HepG2 (cell line): Measurements from ENCODE around the gene FAM171A2. TPM values are rescaled to one million over a fixed set of nuclear protein-coding genes. Genes with fewer than 3 reads are reported as not detected.
A peak's percentile ranks its signal among the peaks of the same experiment; 100 is the strongest.

Experiments used
- CHD4 ChIP-seq: fragments of 200-600 bp; sonication (generic); IDR thresholded peaks from 2 replicates; pipeline ENCODE4 v1.7.0; 2017; ENCODE audit warnings: mild to moderate bottlenecking, low read length, borderline replicate concordance
- HDAC1 ChIP-seq: sonication (generic); formaldehyde crosslinking; IDR thresholded peaks from 2 replicates; pipeline ENCODE4 v1.5.1; 2020; ENCODE audit warnings: mild to moderate bottlenecking, missing genetic modification reagents
- HOXA7 ChIP-seq: sonication (generic); formaldehyde crosslinking; IDR thresholded peaks from 2 replicates; pipeline ENCODE4 v1.8.1; 2022; ENCODE audit warnings: mild to moderate bottlenecking, missing genetic modification reagents, moderate library complexity
- KLF16 ChIP-seq, 2 experiments: sonication (generic) in 1 of 2; formaldehyde crosslinking in 1 of 2; IDR thresholded peaks; 2 replicates each; pipeline versions ENCODE4 v1.6.1 to v1.8.0; 2016 to 2023; ENCODE audit warnings: missing genetic modification reagents in 2 of 2, missing compliant biosample characterization in 1 of 2
- NFE2L2 ChIP-seq: fragments of 150-350 bp; IDR thresholded peaks from 2 replicates; pipeline ENCODE4 v1.6.1; 2014; ENCODE audit warnings: low read length
- NR2F6 ChIP-seq, 2 experiments: IDR thresholded peaks; 2 replicates each; pipeline ENCODE4 v1.6.1; 2016; ENCODE audit warnings: antibody characterized with exemption in 1 of 2, mild to moderate bottlenecking in 1 of 2
- SALL2 ChIP-seq: sonication (generic); formaldehyde crosslinking; IDR thresholded peaks from 2 replicates; pipeline ENCODE4 v1.8.1; 2023; ENCODE audit warnings: mild to moderate bottlenecking, missing genetic modification reagents, inconsistent platforms
- SKI ChIP-seq: fragments of 450-650 bp; IDR thresholded peaks from one replicate; pipeline ENCODE4 v1.6.1; 2018; ENCODE audit warnings: mild to moderate bottlenecking; ENCODE audit not compliant: partially characterized antibody
- ZNF256 ChIP-seq: sonication (generic); formaldehyde crosslinking; conservative IDR thresholded peaks from 2 replicates; pipeline ENCODE4 v1.4.0; 2020; ENCODE audit warnings: missing genetic modification reagents
- ZNF547 ChIP-seq: sonication (generic); formaldehyde crosslinking; IDR thresholded peaks from 2 replicates; pipeline ENCODE4 v1.5.1; 2020; ENCODE audit warnings: mild to moderate bottlenecking, missing genetic modification reagents
- ZNF619 ChIP-seq: sonication (generic); formaldehyde crosslinking; IDR thresholded peaks from 2 replicates; pipeline ENCODE4 v1.4.0; 2020; ENCODE audit warnings: mild to moderate bottlenecking, missing genetic modification reagents
- ZSCAN9 ChIP-seq: IDR thresholded peaks from 2 replicates; pipeline ENCODE4 v1.6.1; 2016; ENCODE audit warnings: borderline replicate concordance
- polyA plus RNA-seq, 8 experiments: library from polyadenylated mRNA; depleted of rRNA in 3 of 8; stranded (reverse) in 7 of 8; unstranded in 1 of 8; fragments of >200 nt; fragmentation: Illumina TruSeq in 4 of 8; extraction: Trizol in 4 of 8; gene quantifications; 2 replicates each; pipeline versions ENCODE4 v1.2.1 to v1.2.3, GENCODE V29; 2011 to 2016; ENCODE audit warnings: low read depth in 4 of 8, missing spikeins in 1 of 8, mixed read lengths in 1 of 8; ENCODE audit not compliant: insufficient read depth in 1 of 8
- total RNA-seq, 5 experiments: library from RNA; depleted of rRNA; stranded (reverse); fragments of >200 nt; fragmentation: Illumina TruSeq; extraction: Trizol; gene quantifications; 2 replicates each; pipeline ENCODE4 v1.2.3, GENCODE V29; 2016; ENCODE audit warnings: low read depth in 1 of 5
- TF ChIP-seq, protein P1 (sequence below): sonication (generic); formaldehyde crosslinking; IDR thresholded peaks from 2 replicates; pipeline ENCODE4 v1.4.0; 2020; ENCODE audit warnings: missing genetic modification reagents, mild to moderate bottlenecking, borderline replicate concordance
- TF ChIP-seq, protein P2 (sequence below): sonication (generic); formaldehyde crosslinking; IDR thresholded peaks from 2 replicates; pipeline ENCODE4 v1.5.0; 2020; ENCODE audit warnings: mild to moderate bottlenecking, missing genetic modification reagents, borderline replicate concordance
- TF ChIP-seq, protein P3 (sequence below): IDR thresholded peaks from 2 replicates; pipeline ENCODE4 v1.6.1; 2016; ENCODE audit warnings: control low read depth
- TF ChIP-seq, protein P4 (sequence below): sonication (generic); formaldehyde crosslinking; IDR thresholded peaks from 2 replicates; pipeline ENCODE4 v1.4.0; 2020; ENCODE audit warnings: mild to moderate bottlenecking, missing genetic modification reagents

Gene FAM171A2
- total and polyA plus RNA-seq, 2 of the 13 experiments (the other 11 are each of a cell fraction or from before 2014, with no cell fraction given), result 1.8 to 3.6 TPM

DNA sequence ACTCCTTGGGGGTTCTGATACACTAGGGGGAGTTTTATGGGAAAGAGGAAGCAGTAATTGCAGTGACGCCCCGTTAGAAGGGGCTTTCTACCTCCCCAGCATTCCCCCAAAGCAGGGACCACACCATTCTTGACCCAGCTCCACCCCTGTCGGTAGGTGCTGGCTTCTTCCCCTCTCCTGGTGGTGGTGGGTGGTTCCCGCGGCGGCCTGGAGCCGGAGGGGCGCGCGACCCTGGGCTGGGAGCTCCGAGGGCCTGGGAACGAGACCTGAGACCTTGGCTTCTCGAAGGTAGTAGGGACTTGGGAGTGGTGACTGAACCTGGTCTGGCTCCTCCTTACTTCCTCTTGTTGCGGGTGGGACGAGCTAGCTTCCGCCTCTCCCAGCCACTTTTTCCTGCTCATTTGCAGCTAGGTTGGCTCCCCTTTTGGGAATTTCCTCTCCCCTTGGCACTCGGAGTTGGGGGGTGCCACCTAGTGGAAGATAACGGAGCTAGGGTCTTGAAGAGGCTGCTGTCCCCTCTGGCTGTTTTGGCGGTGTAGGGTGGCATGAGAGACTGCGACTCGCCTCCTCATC is 18.1 kb downstream of the FAM171A2 start (continued):
- TF ChIP-seq, protein P1, sequence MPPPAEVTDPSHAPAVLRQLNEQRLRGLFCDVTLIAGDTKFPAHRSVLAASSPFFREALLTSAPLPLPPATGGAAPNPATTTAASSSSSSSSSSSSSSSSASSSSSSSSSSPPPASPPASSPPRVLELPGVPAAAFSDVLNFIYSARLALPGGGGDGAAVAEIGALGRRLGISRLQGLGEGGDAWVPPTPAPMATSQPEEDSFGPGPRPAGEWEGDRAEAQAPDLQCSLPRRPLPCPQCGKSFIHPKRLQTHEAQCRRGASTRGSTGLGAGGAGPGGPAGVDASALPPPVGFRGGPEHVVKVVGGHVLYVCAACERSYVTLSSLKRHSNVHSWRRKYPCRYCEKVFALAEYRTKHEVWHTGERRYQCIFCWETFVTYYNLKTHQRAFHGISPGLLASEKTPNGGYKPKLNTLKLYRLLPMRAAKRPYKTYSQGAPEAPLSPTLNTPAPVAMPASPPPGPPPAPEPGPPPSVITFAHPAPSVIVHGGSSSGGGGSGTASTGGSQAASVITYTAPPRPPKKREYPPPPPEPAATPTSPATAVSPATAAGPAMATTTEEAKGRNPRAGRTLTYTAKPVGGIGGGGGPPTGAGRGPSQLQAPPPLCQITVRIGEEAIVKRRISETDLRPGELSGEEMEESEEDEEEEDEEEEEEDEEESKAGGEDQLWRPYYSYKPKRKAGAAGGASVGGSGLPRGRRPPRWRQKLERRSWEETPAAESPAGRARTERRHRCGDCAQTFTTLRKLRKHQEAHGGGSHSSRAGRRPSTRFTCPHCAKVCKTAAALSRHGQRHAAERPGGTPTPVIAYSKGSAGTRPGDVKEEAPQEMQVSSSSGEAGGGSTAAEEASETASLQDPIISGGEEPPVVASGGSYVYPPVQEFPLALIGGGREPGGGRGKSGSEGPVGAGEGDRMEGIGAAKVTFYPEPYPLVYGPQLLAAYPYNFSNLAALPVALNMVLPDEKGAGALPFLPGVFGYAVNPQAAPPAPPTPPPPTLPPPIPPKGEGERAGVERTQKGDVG (CRISPR knock-in tag), result peak; percentile 70; the same call in 1 of the 2 replicates
- TF ChIP-seq HDAC1 (CRISPR knock-in tag) (no peak; the same call in 1 of the 2 replicates), ZNF256 (CRISPR knock-in tag) (no peak), ZSCAN9 (CRISPR knock-in tag) (no peak), NFE2L2 (no peak), SALL2 (no peak), KLF16 (CRISPR knock-in tag; IDR thresholded peaks at IDR 0.05) (no peak), SKI (no peak), HOXA7 (CRISPR knock-in tag) (no peak), CHD4 (no peak), NR2F6 (IDR thresholded peaks at IDR 0.05) (no peak), NR2F6 (CRISPR knock-in tag; IDR thresholded peaks at IDR 0.05) (no peak), ZNF547 (CRISPR knock-in tag) (peak; percentile 62; the same call in 1 of the 2 replicates), ZNF619 (CRISPR knock-in tag) (peak; percentile 74; the same call in 1 of the 2 replicates)
- TF ChIP-seq, protein P2, sequence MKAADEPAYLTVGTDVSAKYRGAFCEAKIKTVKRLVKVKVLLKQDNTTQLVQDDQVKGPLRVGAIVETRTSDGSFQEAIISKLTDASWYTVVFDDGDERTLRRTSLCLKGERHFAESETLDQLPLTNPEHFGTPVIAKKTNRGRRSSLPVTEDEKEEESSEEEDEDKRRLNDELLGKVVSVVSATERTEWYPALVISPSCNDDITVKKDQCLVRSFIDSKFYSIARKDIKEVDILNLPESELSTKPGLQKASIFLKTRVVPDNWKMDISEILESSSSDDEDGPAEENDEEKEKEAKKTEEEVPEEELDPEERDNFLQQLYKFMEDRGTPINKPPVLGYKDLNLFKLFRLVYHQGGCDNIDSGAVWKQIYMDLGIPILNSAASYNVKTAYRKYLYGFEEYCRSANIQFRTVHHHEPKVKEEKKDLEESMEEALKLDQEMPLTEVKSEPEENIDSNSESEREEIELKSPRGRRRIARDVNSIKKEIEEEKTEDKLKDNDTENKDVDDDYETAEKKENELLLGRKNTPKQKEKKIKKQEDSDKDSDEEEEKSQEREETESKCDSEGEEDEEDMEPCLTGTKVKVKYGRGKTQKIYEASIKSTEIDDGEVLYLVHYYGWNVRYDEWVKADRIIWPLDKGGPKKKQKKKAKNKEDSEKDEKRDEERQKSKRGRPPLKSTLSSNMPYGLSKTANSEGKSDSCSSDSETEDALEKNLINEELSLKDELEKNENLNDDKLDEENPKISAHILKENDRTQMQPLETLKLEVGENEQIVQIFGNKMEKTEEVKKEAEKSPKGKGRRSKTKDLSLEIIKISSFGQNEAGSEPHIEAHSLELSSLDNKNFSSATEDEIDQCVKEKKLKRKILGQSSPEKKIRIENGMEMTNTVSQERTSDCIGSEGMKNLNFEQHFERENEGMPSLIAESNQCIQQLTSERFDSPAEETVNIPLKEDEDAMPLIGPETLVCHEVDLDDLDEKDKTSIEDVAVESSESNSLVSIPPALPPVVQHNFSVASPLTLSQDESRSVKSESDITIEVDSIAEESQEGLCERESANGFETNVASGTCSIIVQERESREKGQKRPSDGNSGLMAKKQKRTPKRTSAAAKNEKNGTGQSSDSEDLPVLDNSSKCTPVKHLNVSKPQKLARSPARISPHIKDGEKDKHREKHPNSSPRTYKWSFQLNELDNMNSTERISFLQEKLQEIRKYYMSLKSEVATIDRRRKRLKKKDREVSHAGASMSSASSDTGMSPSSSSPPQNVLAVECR (CRISPR knock-in tag), result no peak; the same call in 1 of the 2 replicates
- TF ChIP-seq, protein P3, sequence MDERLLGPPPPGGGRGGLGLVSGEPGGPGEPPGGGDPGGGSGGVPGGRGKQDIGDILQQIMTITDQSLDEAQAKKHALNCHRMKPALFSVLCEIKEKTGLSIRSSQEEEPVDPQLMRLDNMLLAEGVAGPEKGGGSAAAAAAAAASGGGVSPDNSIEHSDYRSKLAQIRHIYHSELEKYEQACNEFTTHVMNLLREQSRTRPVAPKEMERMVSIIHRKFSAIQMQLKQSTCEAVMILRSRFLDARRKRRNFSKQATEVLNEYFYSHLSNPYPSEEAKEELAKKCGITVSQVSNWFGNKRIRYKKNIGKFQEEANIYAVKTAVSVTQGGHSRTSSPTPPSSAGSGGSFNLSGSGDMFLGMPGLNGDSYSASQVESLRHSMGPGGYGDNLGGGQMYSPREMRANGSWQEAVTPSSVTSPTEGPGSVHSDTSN (CRISPR knock-in tag), result no peak
- TF ChIP-seq, protein P4, sequence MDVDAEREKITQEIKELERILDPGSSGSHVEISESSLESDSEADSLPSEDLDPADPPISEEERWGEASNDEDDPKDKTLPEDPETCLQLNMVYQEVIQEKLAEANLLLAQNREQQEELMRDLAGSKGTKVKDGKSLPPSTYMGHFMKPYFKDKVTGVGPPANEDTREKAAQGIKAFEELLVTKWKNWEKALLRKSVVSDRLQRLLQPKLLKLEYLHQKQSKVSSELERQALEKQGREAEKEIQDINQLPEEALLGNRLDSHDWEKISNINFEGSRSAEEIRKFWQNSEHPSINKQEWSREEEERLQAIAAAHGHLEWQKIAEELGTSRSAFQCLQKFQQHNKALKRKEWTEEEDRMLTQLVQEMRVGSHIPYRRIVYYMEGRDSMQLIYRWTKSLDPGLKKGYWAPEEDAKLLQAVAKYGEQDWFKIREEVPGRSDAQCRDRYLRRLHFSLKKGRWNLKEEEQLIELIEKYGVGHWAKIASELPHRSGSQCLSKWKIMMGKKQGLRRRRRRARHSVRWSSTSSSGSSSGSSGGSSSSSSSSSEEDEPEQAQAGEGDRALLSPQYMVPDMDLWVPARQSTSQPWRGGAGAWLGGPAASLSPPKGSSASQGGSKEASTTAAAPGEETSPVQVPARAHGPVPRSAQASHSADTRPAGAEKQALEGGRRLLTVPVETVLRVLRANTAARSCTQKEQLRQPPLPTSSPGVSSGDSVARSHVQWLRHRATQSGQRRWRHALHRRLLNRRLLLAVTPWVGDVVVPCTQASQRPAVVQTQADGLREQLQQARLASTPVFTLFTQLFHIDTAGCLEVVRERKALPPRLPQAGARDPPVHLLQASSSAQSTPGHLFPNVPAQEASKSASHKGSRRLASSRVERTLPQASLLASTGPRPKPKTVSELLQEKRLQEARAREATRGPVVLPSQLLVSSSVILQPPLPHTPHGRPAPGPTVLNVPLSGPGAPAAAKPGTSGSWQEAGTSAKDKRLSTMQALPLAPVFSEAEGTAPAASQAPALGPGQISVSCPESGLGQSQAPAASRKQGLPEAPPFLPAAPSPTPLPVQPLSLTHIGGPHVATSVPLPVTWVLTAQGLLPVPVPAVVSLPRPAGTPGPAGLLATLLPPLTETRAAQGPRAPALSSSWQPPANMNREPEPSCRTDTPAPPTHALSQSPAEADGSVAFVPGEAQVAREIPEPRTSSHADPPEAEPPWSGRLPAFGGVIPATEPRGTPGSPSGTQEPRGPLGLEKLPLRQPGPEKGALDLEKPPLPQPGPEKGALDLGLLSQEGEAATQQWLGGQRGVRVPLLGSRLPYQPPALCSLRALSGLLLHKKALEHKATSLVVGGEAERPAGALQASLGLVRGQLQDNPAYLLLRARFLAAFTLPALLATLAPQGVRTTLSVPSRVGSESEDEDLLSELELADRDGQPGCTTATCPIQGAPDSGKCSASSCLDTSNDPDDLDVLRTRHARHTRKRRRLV (CRISPR knock-in tag), result no peak
